Eye (tissue), 1 donor: ENCODE data around the gene ZBTB7C.

ENCODE experiments used
- DNase-seq: peaks from one replicate; pipeline ENCODE4 v3.0.0-alpha.2; 2015

The ZBTB7C gene

GRCh38 chr18:48028081-48028480 is 381.1 kb downstream of the ZBTB7C start:
- no peak for DNase-seq

- DNase-seq, result peak; percentile 30
Observed at GRCh38 chr18:48027401-48027963, 381.7 kb downstream of the ZBTB7C start.

- no peak for DNase-seq
Observed at GRCh38 chr18:48026216-48026615, 383.0 kb downstream of the ZBTB7C start.

GRCh38 chr18:48024881-48025660 is 384.1 kb downstream of the ZBTB7C start:
- DNase-seq, result no peak

- DNase-seq, result no peak
Observed at GRCh38 chr18:48024009-48024512, 385.1 kb downstream of the ZBTB7C start.

GRCh38 chr18:48023334-48024008 is 385.7 kb downstream of the ZBTB7C start:
- DNase-seq, result peak; percentile 80

- peak; percentile 92 for DNase-seq
Observed at GRCh38 chr18:48022531-48023329, 386.5 kb downstream of the ZBTB7C start.

- no peak for DNase-seq
Observed at GRCh38 chr18:48022021-48022420, 387.2 kb downstream of the ZBTB7C start.

- DNase-seq, result no peak
Observed at GRCh38 chr18:48021273-48021914, 387.8 kb downstream of the ZBTB7C start.

- DNase-seq, result no peak
Observed at GRCh38 chr18:48020337-48021250, 388.6 kb downstream of the ZBTB7C start.

- DNase-seq, result no peak
Observed at GRCh38 chr18:48019557-48020325, 389.4 kb downstream of the ZBTB7C start.

GRCh38 chr18:48018851-48019250 is 390.3 kb downstream of the ZBTB7C start:
- no peak for DNase-seq

GRCh38 chr18:48017635-48018034 is 391.5 kb downstream of the ZBTB7C start:
- DNase-seq, result no peak

- DNase-seq, result no peak
Observed at GRCh38 chr18:48013162-48013561, 396.0 kb downstream of the ZBTB7C start.

GRCh38 chr18:48011926-48012465 is 397.2 kb downstream of the ZBTB7C start:
- no peak for DNase-seq

- DNase-seq, result no peak
Observed at GRCh38 chr18:48010264-48010663, 398.9 kb downstream of the ZBTB7C start.

- DNase-seq, result no peak
Observed at GRCh38 chr18:48009116-48009745, 400.0 kb downstream of the ZBTB7C start.

- DNase-seq, result peak; percentile 89
Observed at GRCh38 chr18:48007955-48008701, 401.1 kb downstream of the ZBTB7C start.

GRCh38 chr18:48007381-48007780 is 401.8 kb downstream of the ZBTB7C start:
- DNase-seq, result no peak
